Measurements from ENCODE around the gene SAE1.

Gene SAE1

DNA sequence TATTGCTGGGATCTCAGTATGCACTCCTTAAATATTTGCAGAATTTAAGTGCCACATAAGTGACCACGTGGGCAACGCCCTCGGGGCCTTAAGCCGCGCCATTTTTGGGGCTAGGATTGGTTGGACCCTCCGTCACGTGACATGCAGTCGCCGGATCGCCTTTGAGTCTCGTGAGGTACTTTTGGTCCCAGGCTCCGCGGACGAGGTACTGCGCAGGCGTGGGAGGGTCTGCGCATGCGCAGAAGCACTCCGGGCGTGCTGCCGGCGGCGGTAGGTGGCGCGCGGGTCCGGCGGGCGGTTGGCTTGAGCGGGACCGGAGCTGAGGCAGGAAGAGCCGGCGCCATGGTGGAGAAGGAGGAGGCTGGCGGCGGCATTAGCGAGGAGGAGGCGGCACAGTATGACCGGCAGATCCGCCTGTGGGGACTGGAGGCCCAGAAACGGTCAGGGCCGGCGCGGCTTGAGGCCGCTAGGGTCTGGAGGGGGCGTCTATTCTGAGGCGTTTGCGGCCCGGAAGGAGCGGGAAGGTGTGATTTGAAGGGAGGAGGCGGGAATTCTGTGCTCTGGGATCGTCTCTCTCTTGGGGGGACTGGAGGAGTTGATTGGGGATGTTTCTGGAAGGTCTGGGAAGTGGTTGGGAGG, at the start of gene SAE1:
TSS of gene SAE1 (plus strand) at position 247 of the 639 bp plus-strand sequence. CDS start at position 343, 96 bp downstream.
- peak within 1 kb of the TSS; percentile 91 for H3K27ac ChIP-seq
- TF ChIP-seq, protein P1, sequence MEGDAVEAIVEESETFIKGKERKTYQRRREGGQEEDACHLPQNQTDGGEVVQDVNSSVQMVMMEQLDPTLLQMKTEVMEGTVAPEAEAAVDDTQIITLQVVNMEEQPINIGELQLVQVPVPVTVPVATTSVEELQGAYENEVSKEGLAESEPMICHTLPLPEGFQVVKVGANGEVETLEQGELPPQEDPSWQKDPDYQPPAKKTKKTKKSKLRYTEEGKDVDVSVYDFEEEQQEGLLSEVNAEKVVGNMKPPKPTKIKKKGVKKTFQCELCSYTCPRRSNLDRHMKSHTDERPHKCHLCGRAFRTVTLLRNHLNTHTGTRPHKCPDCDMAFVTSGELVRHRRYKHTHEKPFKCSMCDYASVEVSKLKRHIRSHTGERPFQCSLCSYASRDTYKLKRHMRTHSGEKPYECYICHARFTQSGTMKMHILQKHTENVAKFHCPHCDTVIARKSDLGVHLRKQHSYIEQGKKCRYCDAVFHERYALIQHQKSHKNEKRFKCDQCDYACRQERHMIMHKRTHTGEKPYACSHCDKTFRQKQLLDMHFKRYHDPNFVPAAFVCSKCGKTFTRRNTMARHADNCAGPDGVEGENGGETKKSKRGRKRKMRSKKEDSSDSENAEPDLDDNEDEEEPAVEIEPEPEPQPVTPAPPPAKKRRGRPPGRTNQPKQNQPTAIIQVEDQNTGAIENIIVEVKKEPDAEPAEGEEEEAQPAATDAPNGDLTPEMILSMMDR (conservative IDR thresholded peaks at IDR 0.05) = peak; percentile 73

DNA sequence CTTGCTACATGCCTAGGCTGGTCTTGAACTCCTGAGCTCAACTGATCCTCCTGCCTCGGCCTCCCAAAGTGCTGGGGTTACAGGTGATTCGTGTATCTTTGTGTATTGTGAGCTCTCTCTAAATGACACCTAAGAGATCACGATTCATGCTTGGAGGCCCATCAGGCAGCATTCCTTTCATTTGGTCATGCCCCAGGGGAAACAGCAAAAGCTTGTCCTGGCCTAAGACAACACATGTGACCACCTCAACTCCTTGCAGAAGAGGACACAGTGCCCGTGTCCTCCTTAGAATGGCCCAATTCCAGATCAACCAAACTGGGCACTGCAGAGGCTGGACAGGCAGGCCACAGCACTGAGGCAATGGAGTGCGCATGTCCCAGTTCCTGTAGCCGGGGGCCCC, 49.5 kb upstream of the SAE1 start:
- TF ChIP-seq, protein P1 (conservative IDR thresholded peaks at IDR 0.05) = no peak
- peak overlapping the region; percentile 36; the same call in 1 of the 2 replicates for H3K27ac ChIP-seq

DNA sequence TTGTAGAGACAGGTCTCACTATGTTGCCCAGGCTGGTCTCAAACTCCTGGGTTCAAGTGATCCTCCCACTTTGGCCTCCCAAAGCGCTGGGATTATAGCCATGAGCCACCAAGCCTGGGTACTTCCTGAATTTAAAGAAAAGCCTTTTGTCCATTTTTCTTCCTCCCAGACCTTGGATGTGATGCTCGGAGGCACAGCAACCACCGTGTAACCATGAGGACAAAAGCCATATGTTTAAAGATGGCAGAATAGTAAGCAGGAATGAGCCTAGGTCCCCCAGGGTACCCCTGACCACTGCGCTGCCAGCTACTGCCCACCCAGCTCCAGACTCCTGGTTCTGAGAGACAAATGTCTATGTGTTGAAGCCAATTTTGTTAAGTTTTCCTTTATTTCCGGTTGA, 48.1 kb upstream of the SAE1 start:
- no peak overlapping the region for H3K27ac ChIP-seq
- TF ChIP-seq, protein P1 (conservative IDR thresholded peaks at IDR 0.05) = no peak

DNA sequence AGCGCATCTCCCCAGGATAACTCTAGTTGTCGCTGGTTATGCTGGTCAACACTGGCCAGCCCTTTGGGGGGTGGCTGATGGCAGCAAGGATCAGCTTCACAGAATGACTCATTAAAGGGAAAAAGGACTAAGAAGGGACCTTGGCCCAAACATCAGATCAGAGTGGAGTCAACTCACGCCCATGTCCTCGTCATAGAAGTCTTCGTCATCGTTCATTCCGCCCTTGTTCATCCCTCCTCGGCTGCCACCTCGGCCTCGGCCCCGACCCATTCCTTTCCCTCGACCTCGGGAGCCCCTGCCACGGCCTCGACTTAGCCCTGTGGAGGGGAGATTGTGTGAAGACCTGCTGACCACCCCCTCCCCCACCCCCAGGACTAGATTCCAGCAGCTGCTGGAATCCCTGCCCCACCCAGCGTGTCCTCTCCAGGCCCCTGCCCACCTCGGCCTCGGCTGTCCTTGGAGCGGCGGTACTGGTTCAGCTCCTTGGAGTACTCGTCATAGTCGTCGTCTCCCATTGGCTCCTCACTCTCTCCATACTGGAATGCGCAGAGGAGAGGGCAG, 45.7 kb upstream of the SAE1 start:
- no peak overlapping the region for H3K27ac ChIP-seq
- TF ChIP-seq, protein P1 (conservative IDR thresholded peaks at IDR 0.05) = no peak

DNA sequence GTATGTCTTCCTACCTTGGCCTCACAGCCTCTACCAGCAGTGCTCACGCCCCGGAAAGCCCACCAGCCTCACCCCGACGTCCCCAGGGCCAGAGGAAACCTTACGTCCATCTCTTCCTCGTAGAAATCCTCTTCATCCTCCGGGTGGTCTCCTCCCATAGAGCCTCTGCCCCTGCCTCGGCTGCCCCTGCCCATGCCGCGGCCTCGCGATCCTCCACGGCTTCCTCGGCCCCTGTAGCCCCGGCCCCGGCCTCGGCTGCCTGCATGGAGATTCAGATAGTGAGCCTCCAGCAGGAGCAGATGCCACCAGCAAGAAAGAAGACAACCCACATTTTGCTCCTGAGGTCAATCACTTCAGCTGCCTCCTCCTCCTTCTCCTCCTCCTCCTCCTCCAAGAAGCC, 44.4 kb upstream of the SAE1 start:
- H3K27ac ChIP-seq = no peak overlapping the region
- TF ChIP-seq, protein P1 (conservative IDR thresholded peaks at IDR 0.05) = no peak

DNA sequence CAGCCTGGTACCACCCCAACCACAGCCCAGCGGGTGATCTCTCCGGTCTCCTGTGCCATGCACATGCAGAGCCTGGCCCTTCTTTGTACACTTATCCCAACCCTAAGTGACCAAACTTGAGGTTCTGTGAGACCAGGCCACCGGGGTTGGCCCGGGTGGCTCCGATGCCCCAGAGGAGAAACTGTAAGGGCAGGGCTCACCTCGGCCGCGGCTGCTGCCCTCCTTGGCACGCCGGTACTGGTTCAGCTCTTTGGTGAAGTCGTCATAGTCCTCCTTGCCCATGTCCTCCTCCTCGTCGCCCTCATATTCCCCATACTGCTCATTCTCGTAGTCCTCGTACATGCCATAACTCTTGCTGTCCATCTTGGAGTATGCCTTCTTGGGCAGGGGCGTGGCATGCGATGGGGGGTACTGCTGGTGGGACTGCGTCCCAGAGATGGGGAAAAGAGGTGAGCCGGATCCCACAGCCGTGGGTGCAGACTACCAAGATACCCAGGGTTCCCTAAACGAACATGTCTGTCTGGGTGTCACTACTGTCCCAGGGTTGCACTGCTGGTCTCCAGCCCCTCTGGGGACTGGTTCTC, 40.8 kb upstream of the SAE1 start:
- TF ChIP-seq, protein P1 (conservative IDR thresholded peaks at IDR 0.05) = no peak
- H3K27ac ChIP-seq = no peak overlapping the region

DNA sequence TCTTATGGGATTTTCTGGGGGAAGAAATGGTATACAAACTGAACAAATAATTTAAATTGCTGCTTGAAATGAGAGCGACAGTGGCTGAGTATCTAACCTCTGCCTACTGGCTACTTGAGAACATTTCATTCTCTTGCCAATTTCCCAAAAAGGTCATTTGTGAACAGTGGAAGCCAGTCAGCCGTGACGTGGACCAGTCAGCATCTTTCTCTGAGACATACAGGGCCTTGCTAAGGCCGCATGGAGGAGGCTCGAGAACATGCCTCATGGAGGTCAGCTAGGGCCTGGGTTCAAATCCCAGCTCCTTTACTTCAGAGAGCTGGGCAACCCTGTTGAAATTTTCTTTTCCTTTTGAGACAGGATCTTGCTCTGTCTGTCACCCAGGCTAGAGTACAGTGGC, 37.4 kb upstream of the SAE1 start:
- H3K27ac ChIP-seq = peak overlapping the region; percentile 97
- TF ChIP-seq, protein P1 (conservative IDR thresholded peaks at IDR 0.05) = no peak
